ENCODE results near the gene LENG1.
"Not testable (repeated sequence)": the region's sequence is repeated elsewhere in the genome, so short reads cannot be mapped to it uniquely, and the experiment has no call there.

The LENG1 gene

GRCh38 chr19:54189145-54189734 is 29.7 kb upstream of the LENG1 start, which contains the start of gene MBOAT7:
Gene MBOAT7, minus strand, starts transcription at chr19:54189580. Its CDS starts 1,072 bp downstream, at chr19:54188508.
- no peak for DNase-seq

GRCh38 chr19:54188215-54188871 is 28.8 kb upstream of the LENG1 start:
- no peak for DNase-seq

GRCh38 chr19:54186934-54187381 is 27.4 kb upstream of the LENG1 start:
- no peak for DNase-seq

- DNase-seq: no peak
These were observed 26.8 kb upstream of the LENG1 start for GRCh38 chr19:54186351-54186750.

- no peak for DNase-seq
These were observed 23.9 kb upstream of the LENG1 start for GRCh38 chr19:54183431-54183830.

GRCh38 chr19:54181894-54182293 is 22.4 kb upstream of the LENG1 start:
- DNase-seq: not testable (repeated sequence)

GRCh38 chr19:54180691-54181091 is 21.2 kb upstream of the LENG1 start:
- no peak for DNase-seq

GRCh38 chr19:54179921-54180461 is 20.5 kb upstream of the LENG1 start:
- no peak for DNase-seq

GRCh38 chr19:54179262-54179852 is 19.8 kb upstream of the LENG1 start:
- DNase-seq: no peak

- DNase-seq: no peak
These were observed 19.2 kb upstream of the LENG1 start for GRCh38 chr19:54178581-54179261.

GRCh38 chr19:54173951-54174834 is 14.7 kb upstream of the LENG1 start:
- DNase-seq: no peak

GRCh38 chr19:54173359-54173699 is 13.8 kb upstream of the LENG1 start:
- DNase-seq: no peak

GRCh38 chr19:54172471-54173358 is 13.2 kb upstream of the LENG1 start, which contains the start of gene TMC4:
Gene TMC4, minus strand, starts transcription at chr19:54173160. Its CDS starts 43 bp downstream, at chr19:54173117.
- no peak for DNase-seq

- DNase-seq: not testable (repeated sequence)
These were observed 12.4 kb upstream of the LENG1 start for GRCh38 chr19:54171736-54172431.

- DNase-seq: no peak
These were observed 9.7 kb upstream of the LENG1 start for GRCh38 chr19:54169149-54169740.

- DNase-seq: peak; percentile 58
These were observed 8.8 kb upstream of the LENG1 start for GRCh38 chr19:54168174-54168917.

- no peak for DNase-seq
These were observed 5.7 kb upstream of the LENG1 start for GRCh38 chr19:54165222-54165621.

GRCh38 chr19:54164369-54165068 is 5.0 kb upstream of the LENG1 start:
- DNase-seq: no peak

GRCh38 chr19:54162884-54163283 is 3.4 kb upstream of the LENG1 start:
- DNase-seq: no peak
